Pericardium fibroblast (primary cell): ENCODE data around the gene HIF3A. TPM values are rescaled to one million over a fixed set of nuclear protein-coding genes. Genes with fewer than 3 reads are reported as not detected.

ENCODE experiments used
- total RNA-seq: library from RNA; depleted of rRNA; stranded (reverse); fragments of >200 nt; gene quantifications from 2 replicates; pipeline ENCODE4 v1.2.3, GENCODE V29; 2015

HIF3A gene
- total RNA-seq: 31.7 and 37.2 TPM in 2 replicates

DNA sequence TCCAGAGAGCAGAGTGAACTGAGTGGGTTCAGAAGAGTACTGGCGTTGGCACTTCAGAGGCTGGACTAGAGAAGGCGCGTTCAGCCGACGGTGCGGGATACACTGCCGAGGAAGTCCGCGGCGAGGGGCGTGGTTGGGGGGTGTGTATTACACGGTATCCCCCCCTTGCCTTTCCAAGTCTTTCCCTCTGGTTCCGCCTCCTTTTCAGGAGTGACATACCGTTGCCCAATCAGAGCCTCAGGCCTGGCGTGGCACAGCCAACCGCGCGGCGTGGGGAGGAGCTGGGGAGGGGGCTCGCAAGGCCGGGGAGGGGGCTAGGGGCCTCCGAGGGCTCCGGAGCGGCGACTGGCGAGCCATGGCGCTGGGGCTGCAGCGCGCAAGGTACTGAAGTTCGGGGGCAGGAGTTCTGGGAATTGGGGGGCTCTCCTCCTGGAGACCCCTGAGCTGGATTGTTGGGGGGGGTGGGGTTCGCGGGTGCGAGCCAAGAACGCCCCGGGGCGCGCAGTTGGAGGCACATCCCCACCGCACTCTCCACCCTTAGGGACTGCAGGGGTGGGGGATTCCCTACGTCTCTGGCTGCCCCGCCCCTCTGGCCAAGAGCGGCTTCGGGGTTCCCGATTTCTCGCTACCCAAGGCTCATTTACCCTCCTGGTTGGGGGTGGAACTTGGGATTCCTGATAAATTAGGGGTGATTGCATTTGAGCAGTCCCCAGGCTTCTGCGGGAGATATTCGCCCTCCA is at the start of gene HIF3A:
HIF3A (plus strand) TSS at position 321 of the 740 bp plus-strand sequence; CDS start at position 356, 35 bp downstream.

DNA sequence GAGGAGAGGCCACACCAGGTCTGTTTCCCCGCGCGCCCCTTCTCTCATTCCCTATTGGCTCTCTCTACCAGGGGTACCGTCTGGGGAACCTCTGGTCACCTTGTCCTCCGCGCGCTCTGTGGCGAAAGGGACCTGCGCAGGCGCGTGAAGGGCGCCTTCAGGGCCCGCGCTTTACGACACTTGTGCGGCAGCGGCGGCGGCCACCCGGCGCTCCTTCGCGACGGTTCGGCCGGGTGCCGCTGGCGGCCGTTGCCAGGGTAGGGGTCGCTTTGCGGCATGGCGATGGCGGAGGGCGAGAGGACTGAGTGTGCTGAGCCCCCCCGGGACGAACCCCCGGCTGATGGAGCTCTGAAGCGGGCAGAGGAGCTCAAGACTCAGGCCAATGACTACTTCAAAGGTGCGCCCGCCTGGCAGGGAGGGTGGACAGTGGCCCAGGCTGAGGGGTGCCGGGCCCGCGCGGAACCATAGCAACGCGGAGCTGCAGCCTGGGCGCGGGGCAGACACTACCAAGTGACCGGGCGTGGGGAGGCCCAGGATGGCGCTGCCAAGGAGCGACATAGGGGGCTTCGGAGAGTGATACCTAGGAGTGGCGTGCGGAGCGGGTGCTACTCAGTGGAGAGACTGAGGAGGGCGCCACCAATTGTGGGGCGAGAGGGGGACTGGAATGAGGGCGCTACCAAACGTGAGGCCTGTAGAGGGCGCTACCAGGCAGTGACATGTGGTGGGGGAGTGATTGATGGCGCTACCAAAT is 50.2 kb downstream of the HIF3A start, which contains the start of gene PPP5C:
PPP5C (plus strand) TSS at position 267 of the 751 bp plus-strand sequence; CDS start at position 277, 10 bp downstream.

Other genes with a start within 250 kb of the HIF3A start
- not detected in 2 replicates for gene IGFL3, start 172.4 kb upstream of the HIF3A start, total RNA-seq
- not detected in 2 replicates for gene IGFL2, start 148.8 kb upstream of the HIF3A start, total RNA-seq
- gene IGFL1, start 67.3 kb upstream of the HIF3A start, total RNA-seq: not detected in 2 replicates
- 54.5 and 57.2 TPM in 2 replicates for gene PPP5C, start 50.0 kb downstream of the HIF3A start, total RNA-seq
- 43.2 and 72.2 TPM in 2 replicates for gene CCDC8, start 116.5 kb downstream of the HIF3A start, total RNA-seq
- gene PNMA8C, start 131.9 kb downstream of the HIF3A start, total RNA-seq: not detected in 2 replicates
- 1.9 and 2.5 TPM in 2 replicates for gene PNMA8A, start 174.5 kb downstream of the HIF3A start, total RNA-seq
- gene PNMA8B, start 198.8 kb downstream of the HIF3A start, total RNA-seq: 3.0 and 4.2 TPM in 2 replicates